Mucosa of rectum (tissue), 2 donors: Measurements from ENCODE around the gene STK25.

ENCODE experiments used
- H3K27ac ChIP-seq, 2 donors: one replicate each; pipeline ENCODE4 v1.7.0; 2013; ENCODE audit warnings: inconsistent platforms in 2 of 2, low read depth in 2 of 2, low read length in 2 of 2
- H3K27me3 ChIP-seq, 2 donors: one replicate each; pipeline ENCODE4 v1.7.0; 2013; ENCODE audit warnings: low read length in 2 of 2; ENCODE audit not compliant: control insufficient read depth in 2 of 2, insufficient read depth in 2 of 2
- H3K36me3 ChIP-seq, 2 donors: one replicate each; pipeline ENCODE4 v1.7.0; 2013; ENCODE audit warnings: low read length in 2 of 2; ENCODE audit not compliant: control insufficient read depth in 2 of 2, insufficient read depth in 2 of 2
- H3K4me1 ChIP-seq, 2 donors: one replicate each; pipeline ENCODE4 v1.7.0; 2013; ENCODE audit warnings: low read length in 2 of 2, mild to moderate bottlenecking in 1 of 2; ENCODE audit not compliant: control insufficient read depth in 2 of 2, insufficient read depth in 2 of 2
- H3K4me3 ChIP-seq, 2 donors: one replicate each; pipeline ENCODE4 v1.7.0; 2013; ENCODE audit warnings: low read length in 2 of 2
- H3K9ac ChIP-seq, 2 donors: one replicate each; pipeline ENCODE4 v1.7.0; 2013; ENCODE audit warnings: low read length in 2 of 2, low read depth in 1 of 2, mild to moderate bottlenecking in 1 of 2
- H3K9me3 ChIP-seq, 2 donors: one replicate each; pipeline ENCODE4 v1.7.0; 2013; ENCODE audit warnings: low read length in 2 of 2; ENCODE audit not compliant: control insufficient read depth in 2 of 2
- donor health status: healthy.
- donor health status: Normal muscosa, but diverticular disease.

STK25 gene

GRCh38 chr2:241500431-241500975, 7.9 kb downstream of the STK25 start:
- Histone ChIP-seq H3K9ac (no peak overlapping the region), H3K4me3 (no peak overlapping the region), H3K27ac (no peak overlapping the region), H3K9me3 (no peaks in the 10 kb centered on the region), H3K27me3 (no peaks in the 10 kb centered on the region), H3K4me1 (peaks cover 9 to 26% of the 10 kb centered on the region in 2 donors), H3K36me3 (peaks cover 21 to 35% of the 10 kb centered on the region in 2 donors)

DNA sequence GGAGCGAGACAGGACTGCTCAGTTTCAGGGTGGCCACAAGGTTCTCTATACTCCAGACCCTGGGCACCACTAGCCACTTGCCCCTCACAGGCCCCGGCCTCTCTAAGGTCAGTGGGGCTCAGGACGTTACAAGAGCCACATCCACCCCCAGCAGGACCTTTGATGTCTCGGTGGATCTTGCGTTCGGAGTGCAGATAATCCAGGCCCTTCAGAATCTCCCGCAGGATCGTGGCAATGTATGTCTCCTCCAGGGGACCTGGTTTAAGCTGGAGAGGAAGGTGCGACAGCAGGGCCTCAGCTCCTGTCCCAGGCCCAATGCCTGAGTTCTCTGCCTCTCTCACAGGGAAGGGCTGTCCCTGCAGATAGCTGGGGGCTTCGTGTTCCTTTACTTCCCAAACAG, 8.4 kb downstream of the STK25 start:
- Histone ChIP-seq H3K4me1 (peaks cover 11 to 31% of the 10 kb centered on the region in 2 donors), H3K9me3 (no peaks in the 10 kb centered on the region), H3K36me3 (peaks cover 26 to 40% of the 10 kb centered on the region in 2 donors), H3K27me3 (no peaks in the 10 kb centered on the region), H3K4me3 (no peak overlapping the region), H3K9ac (no peak overlapping the region), H3K27ac (no peak overlapping the region)

DNA sequence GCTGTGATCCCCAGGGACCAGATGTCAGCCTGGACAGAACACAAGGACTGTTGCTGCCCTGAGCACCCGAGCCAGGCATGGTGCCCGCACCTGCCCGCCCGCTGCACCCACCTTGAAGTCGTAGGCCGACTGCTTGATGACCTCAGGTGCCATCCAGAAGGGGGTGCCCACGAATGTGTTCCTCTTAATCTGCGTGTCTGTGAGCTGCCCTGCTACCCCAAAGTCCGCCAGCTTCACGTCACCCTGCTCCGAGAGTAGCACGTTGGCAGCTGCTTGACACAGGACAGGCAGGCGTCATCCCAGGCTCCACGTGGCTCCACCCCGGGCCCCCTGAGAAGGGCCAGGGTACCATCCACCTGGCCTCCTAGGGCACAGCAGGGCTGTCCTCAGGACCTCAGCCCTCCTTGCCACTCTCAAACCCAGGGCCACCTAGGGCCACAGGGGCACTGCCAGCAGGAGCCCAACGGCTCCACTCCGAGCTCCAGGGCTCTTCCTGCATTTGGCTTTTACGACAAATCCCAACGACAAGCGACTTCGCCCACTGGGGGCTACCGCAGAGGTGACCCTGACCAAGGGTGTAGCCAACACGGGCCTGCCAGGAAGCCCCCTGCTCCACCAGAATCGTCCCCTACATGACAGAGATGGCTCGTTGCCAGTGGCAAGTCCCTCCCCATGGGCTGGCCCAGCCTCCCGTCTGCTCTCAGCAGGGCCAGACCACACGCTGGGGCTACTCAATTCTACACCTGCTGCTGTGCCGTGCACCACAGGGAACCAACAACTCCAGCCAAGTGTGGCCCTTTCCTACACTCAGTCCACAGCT, 9.0 kb downstream of the STK25 start:
- Histone ChIP-seq H3K27ac (no peak overlapping the region), H3K4me1 (peaks cover 14 to 37% of the 10 kb centered on the region in 2 donors), H3K36me3 (peaks cover 28 to 43% of the 10 kb centered on the region in 2 donors), H3K9me3 (no peaks in the 10 kb centered on the region), H3K9ac (no peak overlapping the region), H3K27me3 (no peaks in the 10 kb centered on the region), H3K4me3 (no peak overlapping the region)

DNA sequence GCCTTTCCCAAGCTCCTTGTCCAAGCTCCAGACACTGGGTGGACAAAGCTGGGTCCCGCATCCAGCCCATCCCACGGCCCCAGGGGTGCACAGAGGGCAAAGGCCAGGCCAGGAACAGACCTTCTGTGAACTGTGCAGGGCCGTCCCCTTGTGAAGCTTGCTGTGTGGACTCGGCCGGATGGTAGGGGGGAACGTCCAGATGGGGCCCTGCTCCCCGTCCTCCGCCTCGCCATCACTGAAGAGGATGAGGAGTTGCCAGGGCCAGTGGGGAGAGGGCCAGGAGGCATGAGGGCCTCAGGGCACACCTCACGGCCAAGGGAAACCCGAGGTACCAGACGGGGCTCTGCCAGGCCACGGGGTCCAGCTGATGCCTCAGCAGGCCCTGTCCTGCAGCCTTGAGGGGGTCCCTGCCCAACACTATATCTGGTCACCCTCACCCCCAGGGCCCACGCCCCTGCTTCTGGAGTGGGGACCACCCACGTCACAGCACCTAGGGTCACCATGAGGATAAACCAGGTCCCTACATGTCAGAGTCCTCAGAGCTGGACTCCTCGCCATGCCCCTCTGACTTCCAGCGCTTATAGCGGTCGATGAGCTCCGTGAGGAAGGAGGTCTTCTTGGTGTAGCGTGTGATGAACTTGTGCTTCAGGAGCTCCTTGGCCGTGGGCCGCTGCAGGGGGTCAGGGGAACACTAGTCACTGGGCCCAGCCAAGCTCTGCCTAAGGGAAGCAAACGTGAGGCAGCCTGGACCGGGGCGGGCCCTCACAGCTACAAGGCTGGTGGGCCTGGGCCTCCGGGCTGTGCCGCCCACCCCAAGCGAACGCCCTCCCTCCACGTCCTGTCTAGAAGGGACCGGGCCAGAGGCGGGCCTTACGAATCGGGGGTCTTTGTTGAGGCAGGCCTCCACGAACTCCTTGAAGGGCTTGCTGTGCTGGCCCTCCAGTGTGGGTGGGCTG, 10.0 kb downstream of the STK25 start:
- H3K27ac ChIP-seq, result peak overlapping the region in 1 of 2 donors; percentile 82
- H3K27me3 ChIP-seq, result no peaks in the 10 kb centered on the region
- H3K4me3 ChIP-seq, result no peak overlapping the region
- H3K9ac ChIP-seq, result peak overlapping the region in 1 of 2 donors; percentile 26
- no peaks in the 10 kb centered on the region for H3K9me3 ChIP-seq
- H3K4me1 ChIP-seq, result peaks cover 15 to 41% of the 10 kb centered on the region in 2 donors
- H3K36me3 ChIP-seq, result peaks cover 35 to 49% of the 10 kb centered on the region in 2 donors

DNA sequence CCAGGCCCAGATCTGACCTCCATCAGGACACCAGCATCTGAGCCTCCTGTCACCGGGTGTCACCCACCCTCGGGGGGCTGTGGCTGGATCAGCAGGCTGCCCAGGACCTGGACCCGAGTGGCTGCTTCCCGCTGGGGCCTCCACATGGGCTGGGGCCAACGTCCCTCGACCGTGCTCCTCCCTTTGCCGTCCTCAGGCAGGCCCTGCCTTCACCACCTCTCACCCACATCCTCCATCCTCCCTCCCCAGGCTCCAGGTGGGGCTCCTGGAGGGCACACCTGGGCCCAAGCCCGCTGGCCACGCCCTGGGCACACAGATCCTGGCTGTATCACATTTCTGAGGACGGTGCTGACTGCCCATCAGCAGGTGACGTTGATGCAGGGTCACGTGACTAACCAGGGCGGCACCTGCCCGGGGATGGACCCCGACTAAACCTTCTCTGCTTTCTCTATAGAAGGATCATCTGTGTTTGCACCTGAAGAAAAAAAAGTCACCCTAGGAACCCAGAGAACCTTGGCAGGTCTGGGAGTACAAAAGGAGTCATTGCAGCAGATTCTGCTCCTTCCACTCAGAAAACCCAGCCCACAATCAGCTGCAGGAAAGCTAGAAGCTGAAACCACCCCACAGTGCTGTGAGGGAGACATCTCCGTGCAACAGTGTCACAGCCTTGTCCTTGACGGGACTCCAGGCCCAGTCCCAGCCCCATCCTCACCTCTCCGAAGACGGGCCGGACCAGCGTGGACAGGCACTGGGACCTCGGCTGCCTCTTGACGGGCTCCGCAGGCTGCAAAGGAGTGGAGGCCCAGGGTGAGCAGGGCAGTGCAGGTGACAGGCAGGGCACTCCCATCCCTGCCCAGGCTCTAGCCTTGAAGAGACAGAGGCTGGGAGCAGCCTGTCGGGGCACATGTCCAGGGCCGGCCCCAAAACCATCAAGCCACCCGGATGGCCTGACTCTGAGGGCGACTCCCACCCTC, 11.2 kb downstream of the STK25 start:
- Histone ChIP-seq H3K27me3 (no peaks in the 10 kb centered on the region), H3K9me3 (no peaks in the 10 kb centered on the region), H3K4me3 (no peak overlapping the region), H3K9ac (peak overlapping the region in 1 of 2 donors; percentile 46), H3K36me3 (peaks cover 46 to 57% of the 10 kb centered on the region in 2 donors), H3K4me1 (peaks cover 15 to 41% of the 10 kb centered on the region in 2 donors), H3K27ac (peak overlapping the region; percentile 81 to 84)

- H3K36me3 ChIP-seq, result peaks cover 49 to 58% of the 10 kb centered on the region in 2 donors
- no peaks in the 10 kb centered on the region for H3K27me3 ChIP-seq
- peaks cover 15 to 41% of the 10 kb centered on the region in 2 donors for H3K4me1 ChIP-seq
- no peaks in the 10 kb centered on the region for H3K9me3 ChIP-seq
- H3K4me3 ChIP-seq, result no peak overlapping the region
- peak overlapping the region; percentile 52 to 84 for H3K27ac ChIP-seq
- H3K9ac ChIP-seq, result peak overlapping the region in 1 of 2 donors; percentile 40
Observed at GRCh38 chr2:241496003-241496707, 12.2 kb downstream of the STK25 start.

DNA sequence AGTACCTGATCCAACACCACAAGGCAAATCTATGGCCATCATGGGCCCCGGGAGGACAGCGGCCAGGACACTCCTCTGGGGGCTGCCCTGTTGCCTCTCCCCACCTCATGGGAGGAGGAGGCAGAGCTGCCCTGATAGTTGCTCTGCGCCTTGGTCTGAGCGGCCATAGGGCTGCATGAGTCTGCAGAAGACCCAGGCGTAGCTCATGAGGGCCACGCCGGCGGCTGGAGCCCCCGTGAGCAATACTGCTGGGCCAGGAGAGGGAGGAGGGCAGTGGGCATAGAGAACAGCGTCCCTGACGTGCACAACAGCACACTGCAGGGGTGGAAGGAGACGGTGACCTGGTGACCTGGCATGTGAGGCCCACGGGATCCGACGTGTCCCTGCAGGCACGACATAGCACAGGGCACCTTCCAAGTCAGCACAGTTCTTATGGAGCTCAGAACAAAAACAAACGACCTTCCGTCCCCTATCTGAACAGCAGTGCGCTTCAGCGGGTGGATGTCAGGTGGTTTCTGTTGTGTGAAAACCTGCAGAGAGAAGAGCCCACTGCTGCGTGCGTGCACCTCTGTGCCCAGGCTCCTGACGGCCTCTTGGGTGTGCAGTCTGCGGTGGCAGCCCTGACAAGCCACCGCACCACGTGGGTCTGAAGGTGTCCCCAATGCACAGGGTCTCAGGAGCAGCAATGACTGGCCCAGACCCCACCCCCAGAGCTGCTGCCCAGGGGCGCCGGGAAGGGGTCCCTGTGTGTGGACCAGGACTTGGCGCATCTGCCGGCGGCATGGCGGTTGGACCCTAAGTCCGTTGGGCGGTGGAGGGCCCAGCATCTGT, 13.0 kb downstream of the STK25 start:
- no peak overlapping the region for H3K27ac ChIP-seq
- H3K27me3 ChIP-seq, result no peaks in the 10 kb centered on the region
- H3K36me3 ChIP-seq, result peaks cover 49 to 59% of the 10 kb centered on the region in 2 donors
- peaks cover 19 to 45% of the 10 kb centered on the region in 2 donors for H3K4me1 ChIP-seq
- H3K9me3 ChIP-seq, result no peaks in the 10 kb centered on the region
- H3K4me3 ChIP-seq, result no peak overlapping the region
- H3K9ac ChIP-seq, result peak overlapping the region in 1 of 2 donors; percentile 5

DNA sequence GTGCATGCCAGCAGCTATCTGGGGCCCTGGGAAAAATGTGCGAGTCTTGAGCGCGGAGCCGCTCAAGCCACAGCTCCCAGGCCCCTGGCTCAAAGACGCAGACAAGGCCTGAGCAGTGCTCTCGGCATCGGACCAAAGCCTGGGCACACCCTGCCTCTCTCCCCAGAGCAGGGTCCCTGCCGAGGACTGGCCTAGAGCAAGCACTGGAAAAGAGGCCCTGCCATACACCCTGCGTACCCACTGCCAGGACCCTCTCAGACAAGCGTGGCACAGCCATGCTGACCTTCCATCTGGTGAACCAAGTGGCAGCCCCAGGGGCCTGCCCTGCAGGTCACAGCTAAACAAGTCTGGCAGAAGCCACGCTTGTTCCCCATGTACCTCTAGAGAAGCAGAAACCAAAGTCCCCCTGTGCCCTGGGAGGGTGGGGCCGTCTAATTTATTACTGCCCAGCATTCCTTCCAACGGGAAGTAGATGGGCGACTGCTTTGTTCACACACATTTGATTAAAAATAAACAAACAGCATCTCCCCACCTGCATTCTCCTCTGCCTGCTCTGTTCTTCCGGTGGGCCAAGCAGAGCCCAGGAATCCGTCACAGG, 14.0 kb downstream of the STK25 start:
- Histone ChIP-seq H3K4me1 (peaks cover 21 to 54% of the 10 kb centered on the region in 2 donors), H3K9ac (peak overlapping the region in 1 of 2 donors; percentile 7), H3K27me3 (no peaks in the 10 kb centered on the region), H3K4me3 (no peak overlapping the region), H3K27ac (peak overlapping the region in 1 of 2 donors; percentile 35), H3K9me3 (no peaks in the 10 kb centered on the region), H3K36me3 (peaks cover 53 to 57% of the 10 kb centered on the region in 2 donors)
